Measurements from ENCODE around the gene TYW1.
"Not testable (repeated sequence)": the region's sequence is repeated elsewhere in the genome, so short reads cannot be mapped to it uniquely, and the experiment has no call there.

Gene TYW1

GRCh38 chr7:67076120-67076519 lies 79.5 kb downstream of the TYW1 start:
- H3K27me3 ChIP-seq (ENCODE audit: insufficient read depth, low read length); H3K23ac ChIP-seq (ENCODE audit: low read length); H2AFZ ChIP-seq (ENCODE audit: insufficient read depth, low read length, poor library complexity); H3K4ac ChIP-seq (ENCODE audit: low read depth, low read length); H2BK5ac ChIP-seq (ENCODE audit: low read depth, low read length, poor library complexity); H3K18ac ChIP-seq (ENCODE audit: low read length); H2BK120ac ChIP-seq (ENCODE audit: insufficient read depth, low read length, poor library complexity); H3K4me2 ChIP-seq (ENCODE audit: low read length); H3K79me2 ChIP-seq (ENCODE audit: control insufficient read depth, insufficient read depth, low read length, poor library complexity); H3K36me3 ChIP-seq (ENCODE audit: control insufficient read depth in 1 of 2, insufficient read depth in 2 of 2, low read length in 2 of 2); H2BK12ac ChIP-seq (ENCODE audit: low read length); H4K91ac ChIP-seq (ENCODE audit: low read depth, low read length); H3K9me3 ChIP-seq (ENCODE audit: insufficient read depth, low read depth, low read length); H3K27ac ChIP-seq (ENCODE audit: low read depth, low read length); H4K12ac ChIP-seq (ENCODE audit: low read depth, low read length); H3K79me1 ChIP-seq (ENCODE audit: low read length); H3K9ac ChIP-seq (ENCODE audit: low read length); H2AK5ac ChIP-seq (ENCODE audit: low read length); DNase-seq; H4K8ac ChIP-seq (ENCODE audit: low read depth, low read length); H3K4me3 ChIP-seq (ENCODE audit: low read depth, low read length); H3K14ac ChIP-seq (ENCODE audit: low read length); H3K4me1 ChIP-seq (ENCODE audit: control insufficient read depth in 1 of 2, insufficient read depth in 2 of 2, low read length in 2 of 2): not testable (repeated sequence)
- WGBS (ENCODE audit: extremely low coverage, insufficient coverage, insufficient read length): no CpG with 5 or more reads among the region's 2 CpGs

GRCh38 chr7:67082880-67083279 lies 86.2 kb downstream of the TYW1 start:
- no CpG with 5 or more reads among the region's 4 CpGs for WGBS (ENCODE audit: extremely low coverage, insufficient coverage, insufficient read length)
- H4K8ac ChIP-seq (ENCODE audit: low read depth, low read length); H3K4me3 ChIP-seq (ENCODE audit: low read depth, low read length); H3K27me3 ChIP-seq (ENCODE audit: insufficient read depth, low read length); H3K36me3 ChIP-seq (ENCODE audit: control insufficient read depth in 1 of 2, insufficient read depth in 2 of 2, low read length in 2 of 2); H3K14ac ChIP-seq (ENCODE audit: low read length); H3K23ac ChIP-seq (ENCODE audit: low read length); H3K4me2 ChIP-seq (ENCODE audit: low read length); H3K4ac ChIP-seq (ENCODE audit: low read depth, low read length); H3K18ac ChIP-seq (ENCODE audit: low read length); H2BK12ac ChIP-seq (ENCODE audit: low read length); H3K9me3 ChIP-seq (ENCODE audit: insufficient read depth, low read depth, low read length); H2BK5ac ChIP-seq (ENCODE audit: low read depth, low read length, poor library complexity); H3K79me2 ChIP-seq (ENCODE audit: control insufficient read depth, insufficient read depth, low read length, poor library complexity); H4K91ac ChIP-seq (ENCODE audit: low read depth, low read length); H3K9ac ChIP-seq (ENCODE audit: low read length); H2BK120ac ChIP-seq (ENCODE audit: insufficient read depth, low read length, poor library complexity); H3K79me1 ChIP-seq (ENCODE audit: low read length); H2AFZ ChIP-seq (ENCODE audit: insufficient read depth, low read length, poor library complexity); H4K12ac ChIP-seq (ENCODE audit: low read depth, low read length); H3K27ac ChIP-seq (ENCODE audit: low read depth, low read length); H2AK5ac ChIP-seq (ENCODE audit: low read length); H3K4me1 ChIP-seq (ENCODE audit: control insufficient read depth in 1 of 2, insufficient read depth in 2 of 2, low read length in 2 of 2); DNase-seq: not testable (repeated sequence)

DNA sequence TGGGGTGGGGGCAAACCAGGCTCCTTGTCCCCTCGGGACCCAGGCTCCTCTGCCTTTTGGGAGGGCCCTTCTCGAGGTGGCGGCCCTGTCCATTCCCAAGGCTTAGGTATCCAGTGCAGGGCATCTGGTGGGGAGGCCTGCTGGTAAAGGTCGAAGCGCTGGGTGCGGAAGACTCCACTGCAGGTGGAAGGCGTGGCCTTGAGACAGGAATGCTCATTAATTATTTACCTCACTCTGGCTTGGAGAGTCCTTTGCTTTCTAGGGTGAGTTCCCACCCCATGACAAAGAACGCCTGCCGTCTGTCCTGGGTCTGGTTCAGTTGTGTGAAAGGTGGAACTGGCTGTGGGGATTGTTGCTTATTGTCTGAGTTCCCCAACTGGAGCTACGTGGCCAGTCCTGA lies 92.6 kb downstream of the TYW1 start:
- no CpG with 5 or more reads among the region's 10 CpGs for WGBS (ENCODE audit: extremely low coverage, insufficient coverage, insufficient read length)
- not testable (repeated sequence) for H3K9ac ChIP-seq (ENCODE audit: low read length); H3K9me3 ChIP-seq (ENCODE audit: insufficient read depth, low read depth, low read length); H3K79me1 ChIP-seq (ENCODE audit: low read length); H3K18ac ChIP-seq (ENCODE audit: low read length); H3K4me1 ChIP-seq (ENCODE audit: control insufficient read depth in 1 of 2, insufficient read depth in 2 of 2, low read length in 2 of 2); H3K4me2 ChIP-seq (ENCODE audit: low read length); H2BK12ac ChIP-seq (ENCODE audit: low read length); H3K36me3 ChIP-seq (ENCODE audit: control insufficient read depth in 1 of 2, insufficient read depth in 2 of 2, low read length in 2 of 2); DNase-seq; H2BK120ac ChIP-seq (ENCODE audit: insufficient read depth, low read length, poor library complexity); H3K27ac ChIP-seq (ENCODE audit: low read depth, low read length); H3K4me3 ChIP-seq (ENCODE audit: low read depth, low read length); H3K79me2 ChIP-seq (ENCODE audit: control insufficient read depth, insufficient read depth, low read length, poor library complexity); H2AK5ac ChIP-seq (ENCODE audit: low read length); H3K23ac ChIP-seq (ENCODE audit: low read length); H2AFZ ChIP-seq (ENCODE audit: insufficient read depth, low read length, poor library complexity); H4K91ac ChIP-seq (ENCODE audit: low read depth, low read length); H3K27me3 ChIP-seq (ENCODE audit: insufficient read depth, low read length); H4K12ac ChIP-seq (ENCODE audit: low read depth, low read length); H4K8ac ChIP-seq (ENCODE audit: low read depth, low read length); H3K14ac ChIP-seq (ENCODE audit: low read length); H3K4ac ChIP-seq (ENCODE audit: low read depth, low read length); H2BK5ac ChIP-seq (ENCODE audit: low read depth, low read length, poor library complexity)

DNA sequence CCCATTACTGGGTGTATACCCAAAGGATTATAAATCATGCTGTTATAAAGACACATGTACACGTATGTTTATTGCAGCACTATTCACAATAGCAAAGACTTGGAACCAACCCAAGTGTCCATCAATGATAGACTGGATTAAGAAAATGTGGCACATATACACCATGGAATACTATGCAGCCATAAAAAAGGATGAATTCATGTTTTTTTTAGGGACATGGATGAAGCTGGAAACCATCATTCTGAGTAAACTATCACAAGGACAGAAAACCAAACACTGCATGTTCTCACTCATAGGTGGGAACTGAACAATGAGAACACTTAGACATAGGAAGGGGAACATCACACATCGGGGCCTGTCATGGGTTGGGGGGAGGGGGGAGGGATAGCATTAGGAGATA lies 94.4 kb downstream of the TYW1 start:
- not testable (repeated sequence) for H3K27me3 ChIP-seq (ENCODE audit: insufficient read depth, low read length); H3K36me3 ChIP-seq (ENCODE audit: control insufficient read depth in 1 of 2, insufficient read depth in 2 of 2, low read length in 2 of 2); H3K4me3 ChIP-seq (ENCODE audit: low read depth, low read length); H4K91ac ChIP-seq (ENCODE audit: low read depth, low read length); H4K8ac ChIP-seq (ENCODE audit: low read depth, low read length); H3K4ac ChIP-seq (ENCODE audit: low read depth, low read length); H3K79me2 ChIP-seq (ENCODE audit: control insufficient read depth, insufficient read depth, low read length, poor library complexity); H2BK5ac ChIP-seq (ENCODE audit: low read depth, low read length, poor library complexity); H3K4me1 ChIP-seq (ENCODE audit: control insufficient read depth in 1 of 2, insufficient read depth in 2 of 2, low read length in 2 of 2); H3K79me1 ChIP-seq (ENCODE audit: low read length); H3K27ac ChIP-seq (ENCODE audit: low read depth, low read length); H4K12ac ChIP-seq (ENCODE audit: low read depth, low read length); H2AFZ ChIP-seq (ENCODE audit: insufficient read depth, low read length, poor library complexity); H3K4me2 ChIP-seq (ENCODE audit: low read length); H2BK12ac ChIP-seq (ENCODE audit: low read length); H3K14ac ChIP-seq (ENCODE audit: low read length); H3K18ac ChIP-seq (ENCODE audit: low read length); H2AK5ac ChIP-seq (ENCODE audit: low read length); DNase-seq; H3K9ac ChIP-seq (ENCODE audit: low read length); H3K23ac ChIP-seq (ENCODE audit: low read length); H2BK120ac ChIP-seq (ENCODE audit: insufficient read depth, low read length, poor library complexity); H3K9me3 ChIP-seq (ENCODE audit: insufficient read depth, low read depth, low read length)
- WGBS (ENCODE audit: extremely low coverage, insufficient coverage, insufficient read length): no CpG with 5 or more reads among the region's 2 CpGs

Measured in trophoblast cell (in vitro differentiated cells and primary cell).